GDM1 (cell line): ENCODE measurements around the gene FNDC3B.

ENCODE experiments used
- DNase-seq: peaks from one replicate; lab custom pipeline; 2025; lab: John Stamatoyannopoulos, UW

FNDC3B gene

GRCh38 chr3:172134352-172134751, 95.0 kb downstream of the FNDC3B start:
- DNase-seq: no peak

- no peak for DNase-seq
Observed at GRCh38 chr3:172135185-172135584, 95.8 kb downstream of the FNDC3B start.

- DNase-seq: no peak
Observed at GRCh38 chr3:172135820-172136219, 96.4 kb downstream of the FNDC3B start.

GRCh38 chr3:172136330-172136729, 97.0 kb downstream of the FNDC3B start:
- no peak for DNase-seq

GRCh38 chr3:172137287-172138192, 98.2 kb downstream of the FNDC3B start:
- no peak for DNase-seq

GRCh38 chr3:172138193-172138537, 98.8 kb downstream of the FNDC3B start:
- no peak for DNase-seq

- DNase-seq: peak; percentile 17
Observed at GRCh38 chr3:172138792-172139507, 99.6 kb downstream of the FNDC3B start.

- DNase-seq: no peak
Observed at GRCh38 chr3:172139528-172140276, 100.3 kb downstream of the FNDC3B start.

- DNase-seq: no peak
Observed at GRCh38 chr3:172140499-172141391, 101.4 kb downstream of the FNDC3B start.

- DNase-seq: no peak
Observed at GRCh38 chr3:172142051-172142863, 102.9 kb downstream of the FNDC3B start.

- no peak for DNase-seq
Observed at GRCh38 chr3:172142864-172143451, 103.6 kb downstream of the FNDC3B start.

GRCh38 chr3:172143739-172144497, 104.5 kb downstream of the FNDC3B start:
- DNase-seq: no peak

- no peak for DNase-seq
Observed at GRCh38 chr3:172144601-172145000, 105.2 kb downstream of the FNDC3B start.

- DNase-seq: no peak
Observed at GRCh38 chr3:172145031-172145686, 105.8 kb downstream of the FNDC3B start.

GRCh38 chr3:172146349-172146748, 107.0 kb downstream of the FNDC3B start:
- no peak for DNase-seq

GRCh38 chr3:172147113-172147818, 107.9 kb downstream of the FNDC3B start:
- DNase-seq: no peak

GRCh38 chr3:172148241-172148640, 108.9 kb downstream of the FNDC3B start:
- DNase-seq: no peak
